ENCODE results near the gene IFIT2.
"Not testable (repeated sequence)": the region's sequence is repeated elsewhere in the genome, so short reads cannot be mapped to it uniquely, and the experiment has no call there.

The IFIT2 gene

GRCh38 chr10:89314676-89315075 is 12.8 kb downstream of the IFIT2 start:
- Histone ChIP-seq H4K20me1 (ENCODE audit: insufficient read depth, low read length) (no peaks in the 10 kb centered on the region), H2AFZ (ENCODE audit: low read depth, low read length) (no peak overlapping the region), H3K27ac (ENCODE audit: low read length) (no peak overlapping the region), H3K4me1 (ENCODE audit: low read length) (peaks cover 5% of the 10 kb centered on the region), H3K4me2 (ENCODE audit: low read length) (no peak overlapping the region), H3K36me3 (replicated peaks; ENCODE audit: low read depth, low read length) (no peaks in the 10 kb centered on the region), H3K27me3 (ENCODE audit: low read depth, low read length) (no peaks in the 10 kb centered on the region), H3K9ac (ENCODE audit: low read length) (no peak overlapping the region), H3K79me2 (ENCODE audit: low read length) (no peaks in the 10 kb centered on the region), H3K4me3 (ENCODE audit: low read length) (no peak overlapping the region), H3K9me3 (ENCODE audit: insufficient read depth, low read length) (no peaks in the 10 kb centered on the region)
- TF ChIP-seq EZH2phosphoT487 (IDR thresholded peaks at IDR 0.05; ENCODE audit: low read depth) (no peak), CTCF (IDR thresholded peaks at IDR 0.05; ENCODE audit: low read depth, low read length) (no peak)

- not testable (repeated sequence) for H3K27me3 ChIP-seq (ENCODE audit: low read depth, low read length); H2AFZ ChIP-seq (ENCODE audit: low read depth, low read length); H3K4me3 ChIP-seq (ENCODE audit: low read length); H3K4me2 ChIP-seq (ENCODE audit: low read length); H3K79me2 ChIP-seq (ENCODE audit: low read length); H4K20me1 ChIP-seq (ENCODE audit: insufficient read depth, low read length); H3K4me1 ChIP-seq (ENCODE audit: low read length); H3K27ac ChIP-seq (ENCODE audit: low read length); H3K9me3 ChIP-seq (ENCODE audit: insufficient read depth, low read length); H3K9ac ChIP-seq (ENCODE audit: low read length); H3K36me3 ChIP-seq (replicated peaks; ENCODE audit: low read depth, low read length)
Observed at GRCh38 chr10:89318047-89318446, 16.2 kb downstream of the IFIT2 start.

- H4K20me1 ChIP-seq (ENCODE audit: insufficient read depth, low read length); H3K4me3 ChIP-seq (ENCODE audit: low read length); H3K9me3 ChIP-seq (ENCODE audit: insufficient read depth, low read length); H3K36me3 ChIP-seq (replicated peaks; ENCODE audit: low read depth, low read length); H3K4me2 ChIP-seq (ENCODE audit: low read length); H2AFZ ChIP-seq (ENCODE audit: low read depth, low read length); H3K9ac ChIP-seq (ENCODE audit: low read length); H3K79me2 ChIP-seq (ENCODE audit: low read length); H3K27me3 ChIP-seq (ENCODE audit: low read depth, low read length); H3K27ac ChIP-seq (ENCODE audit: low read length): not testable (repeated sequence)
- peaks cover 13% of the 10 kb centered on the region for H3K4me1 ChIP-seq (ENCODE audit: low read length)
Observed at GRCh38 chr10:89325081-89325480, 23.2 kb downstream of the IFIT2 start.

- not testable (repeated sequence) for H3K9me3 ChIP-seq (ENCODE audit: insufficient read depth, low read length); H3K27ac ChIP-seq (ENCODE audit: low read length); H3K4me2 ChIP-seq (ENCODE audit: low read length); H3K36me3 ChIP-seq (replicated peaks; ENCODE audit: low read depth, low read length); H3K79me2 ChIP-seq (ENCODE audit: low read length); H3K9ac ChIP-seq (ENCODE audit: low read length); H3K27me3 ChIP-seq (ENCODE audit: low read depth, low read length); H2AFZ ChIP-seq (ENCODE audit: low read depth, low read length); H4K20me1 ChIP-seq (ENCODE audit: insufficient read depth, low read length); H3K4me3 ChIP-seq (ENCODE audit: low read length)
- H3K4me1 ChIP-seq (ENCODE audit: low read length), result peaks cover 19% of the 10 kb centered on the region
Observed at GRCh38 chr10:89325856-89326255, 24.0 kb downstream of the IFIT2 start.

- no peak within 1 kb of the TSS for H2AFZ ChIP-seq (ENCODE audit: low read depth, low read length)
Observed at GRCh38 chr10:89327803-89328441, 26.1 kb downstream of the IFIT2 start, which contains the start of gene IFIT3. Gene IFIT3 (plus strand): TSS chr10:89327997. CDS start chr10:89328074, 77 bp downstream.

More at GRCh38 chr10:89327803-89328441, 26.1 kb downstream of the IFIT2 start, which contains the start of gene IFIT3:
- Histone ChIP-seq H4K20me1 (ENCODE audit: insufficient read depth, low read length) (no peaks in the 10 kb centered on the region), H3K79me2 (ENCODE audit: low read length) (no peaks in the 10 kb centered on the region), H3K4me3 (ENCODE audit: low read length) (peak within 1 kb of the TSS; percentile 30; the same call in 1 of the 2 replicates), H3K9ac (ENCODE audit: low read length) (no peak within 1 kb of the TSS), H3K27ac (ENCODE audit: low read length) (no peak within 1 kb of the TSS), H3K4me1 (ENCODE audit: low read length) (peaks cover 35% of the 10 kb centered on the region), H3K9me3 (ENCODE audit: insufficient read depth, low read length) (no peaks in the 10 kb centered on the region), H3K27me3 (ENCODE audit: low read depth, low read length) (no peaks in the 10 kb centered on the region), H3K36me3 (replicated peaks; ENCODE audit: low read depth, low read length) (no peaks in the 10 kb centered on the region), H3K4me2 (ENCODE audit: low read length) (peak within 1 kb of the TSS; percentile 44)
- TF ChIP-seq EZH2phosphoT487 (IDR thresholded peaks at IDR 0.05; ENCODE audit: low read depth), result no peak
- no peak for TF ChIP-seq CTCF (IDR thresholded peaks at IDR 0.05; ENCODE audit: low read depth, low read length)

Data from OCI-LY3 (cell line).